HUES48 (cell line): Measurements from ENCODE around the gene SYNC.
"Not testable (repeated sequence)": the region's sequence is repeated elsewhere in the genome, so short reads cannot be mapped to it uniquely, and the experiment has no call there.

ENCODE experiments used
- H3K27ac ChIP-seq: one replicate; pipeline ENCODE4 v1.7.0; 2013; ENCODE audit warnings: low read depth, low read length, inconsistent platforms
- H3K27me3 ChIP-seq: 2 replicates; pipeline ENCODE4 v1.6.1; 2013; ENCODE audit warnings: mild to moderate bottlenecking, low read length; ENCODE audit not compliant: control insufficient read depth, insufficient read depth
- H3K36me3 ChIP-seq: 2 replicates; pipeline ENCODE4 v1.6.1; 2013; ENCODE audit warnings: low read length; ENCODE audit not compliant: control insufficient read depth, insufficient read depth
- H3K4me1 ChIP-seq: 2 replicates; pipeline ENCODE4 v1.6.1; 2013; ENCODE audit warnings: mild to moderate bottlenecking, low read length; ENCODE audit not compliant: control insufficient read depth, insufficient read depth
- H3K4me3 ChIP-seq: 2 replicates; pipeline ENCODE4 v1.5.1; 2013; ENCODE audit warnings: mild to moderate bottlenecking, low read depth, low read length
- H3K9ac ChIP-seq: 2 replicates; pipeline ENCODE4 v1.6.1; 2013; ENCODE audit warnings: mild to moderate bottlenecking, low read depth, low read length, moderate library complexity
- H3K9me3 ChIP-seq: 2 replicates; pipeline ENCODE4 v1.6.1; 2013; ENCODE audit warnings: low read length; ENCODE audit not compliant: control insufficient read depth, insufficient read depth

Gene SYNC

GRCh38 chr1:32706491-32706890 is 3.9 kb upstream of the SYNC start:
- no peak overlapping the region for H3K27ac ChIP-seq
- peaks cover 30% of the 10 kb centered on the region for H3K27me3 ChIP-seq
- peaks cover 10% of the 10 kb centered on the region for H3K4me1 ChIP-seq
- no peaks in the 10 kb centered on the region for H3K9me3 ChIP-seq
- H3K36me3 ChIP-seq = no peaks in the 10 kb centered on the region
- no peak overlapping the region for H3K4me3 ChIP-seq
- H3K9ac ChIP-seq = no peak overlapping the region

- no peaks in the 10 kb centered on the region for H3K9me3 ChIP-seq
- no peak overlapping the region for H3K9ac ChIP-seq
- H3K36me3 ChIP-seq = no peaks in the 10 kb centered on the region
- no peak overlapping the region for H3K4me3 ChIP-seq
- peaks cover 30% of the 10 kb centered on the region for H3K27me3 ChIP-seq
- no peak overlapping the region for H3K27ac ChIP-seq
- H3K4me1 ChIP-seq = peaks cover 10% of the 10 kb centered on the region
Observed at GRCh38 chr1:32705516-32705915, 2.9 kb upstream of the SYNC start.

GRCh38 chr1:32703479-32704291 is 1.1 kb upstream of the SYNC start:
- Histone ChIP-seq H3K27me3 (peaks cover 30% of the 10 kb centered on the region), H3K27ac (no peak overlapping the region), H3K4me1 (peaks cover 10% of the 10 kb centered on the region), H3K36me3 (no peaks in the 10 kb centered on the region), H3K9ac (no peak overlapping the region), H3K9me3 (no peaks in the 10 kb centered on the region), H3K4me3 (peak overlapping the region; percentile 69)

GRCh38 chr1:32701951-32702598 is 495 bp downstream of the SYNC start:
- Histone ChIP-seq H3K4me1 (peaks cover 10% of the 10 kb centered on the region), H3K27ac (no peak overlapping the region), H3K27me3 (peaks cover 30% of the 10 kb centered on the region), H3K36me3 (no peaks in the 10 kb centered on the region), H3K9ac (no peak overlapping the region), H3K9me3 (no peaks in the 10 kb centered on the region), H3K4me3 (peak overlapping the region; percentile 69; the same call in 1 of the 2 replicates)

GRCh38 chr1:32701421-32701911 is 1.1 kb downstream of the SYNC start:
- no peak overlapping the region for H3K9ac ChIP-seq

GRCh38 chr1:32696996-32697395 is 5.6 kb downstream of the SYNC start:
- H3K4me3 ChIP-seq, H3K36me3 ChIP-seq, H3K27ac ChIP-seq, H3K27me3 ChIP-seq, H3K4me1 ChIP-seq, H3K9me3 ChIP-seq, H3K9ac ChIP-seq: not testable (repeated sequence)

More at GRCh38 chr1:32701421-32701911, 1.1 kb downstream of the SYNC start:
- no peaks in the 10 kb centered on the region for H3K36me3 ChIP-seq
- H3K27ac ChIP-seq = no peak overlapping the region
- H3K4me1 ChIP-seq = peaks cover 10% of the 10 kb centered on the region
- peaks cover 30% of the 10 kb centered on the region for H3K27me3 ChIP-seq
- no peaks in the 10 kb centered on the region for H3K9me3 ChIP-seq
- no peak overlapping the region for H3K4me3 ChIP-seq

GRCh38 chr1:32696041-32696440 is 6.5 kb downstream of the SYNC start:
- no peaks in the 10 kb centered on the region for H3K27me3 ChIP-seq
- H3K27ac ChIP-seq = no peak overlapping the region
- no peak overlapping the region for H3K4me3 ChIP-seq
- no peak overlapping the region for H3K9ac ChIP-seq
- no peaks in the 10 kb centered on the region for H3K9me3 ChIP-seq
- H3K36me3 ChIP-seq = no peaks in the 10 kb centered on the region
- no peaks in the 10 kb centered on the region for H3K4me1 ChIP-seq

- H3K9ac ChIP-seq = no peak overlapping the region
- H3K27ac ChIP-seq = no peak overlapping the region
- no peaks in the 10 kb centered on the region for H3K27me3 ChIP-seq
- H3K36me3 ChIP-seq = no peaks in the 10 kb centered on the region
- H3K4me1 ChIP-seq = no peaks in the 10 kb centered on the region
- no peak overlapping the region for H3K4me3 ChIP-seq
- H3K9me3 ChIP-seq = no peaks in the 10 kb centered on the region
Observed at GRCh38 chr1:32695098-32695904, 7.3 kb downstream of the SYNC start.

- Histone ChIP-seq H3K27me3 (no peaks in the 10 kb centered on the region), H3K9ac (no peak overlapping the region), H3K4me1 (no peaks in the 10 kb centered on the region), H3K36me3 (no peaks in the 10 kb centered on the region), H3K4me3 (no peak overlapping the region), H3K9me3 (no peaks in the 10 kb centered on the region), H3K27ac (no peak overlapping the region)
Observed at GRCh38 chr1:32693455-32694174, 9.0 kb downstream of the SYNC start.

GRCh38 chr1:32686387-32686786 is 16.2 kb downstream of the SYNC start:
- no peaks in the 10 kb centered on the region for H3K27me3 ChIP-seq
- H3K36me3 ChIP-seq = peaks cover 53% of the 10 kb centered on the region
- no peak overlapping the region for H3K9ac ChIP-seq
- no peak overlapping the region for H3K27ac ChIP-seq
- no peaks in the 10 kb centered on the region for H3K4me1 ChIP-seq
- H3K9me3 ChIP-seq = no peaks in the 10 kb centered on the region
- no peak overlapping the region for H3K4me3 ChIP-seq
